Measurements from ENCODE around the gene GLIPR1L2. TPM values are rescaled to one million over a fixed set of nuclear protein-coding genes. Genes with fewer than 3 reads are reported as not detected.

Gene GLIPR1L2
- total and polyA plus RNA-seq, 2 experiments from 2014 or later, result 0.92 TPM; not detected in 1

DNA sequence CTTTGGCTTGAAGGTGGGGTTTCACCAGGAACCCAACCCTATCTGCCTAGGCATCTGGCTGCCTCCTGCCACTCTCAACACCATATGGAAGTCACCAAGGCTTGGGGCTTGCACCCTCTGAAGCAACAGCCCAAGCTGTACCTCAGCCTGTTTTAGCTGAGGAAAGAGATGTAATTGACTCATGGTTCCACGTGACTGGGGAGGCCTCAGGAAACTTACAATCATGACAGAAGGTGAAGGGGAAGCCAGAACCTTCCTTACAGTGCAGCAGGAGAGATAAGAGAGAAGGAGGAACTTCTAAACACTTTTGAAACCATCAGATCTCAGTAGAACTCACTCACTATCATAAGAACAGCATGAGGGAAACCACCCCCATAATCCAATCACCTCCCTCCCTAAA, 29.5 kb upstream of the GLIPR1L2 start:
- Histone ChIP-seq H3K9me2 (replicated peaks; ENCODE audit: insufficient read depth) (no peaks in the 10 kb centered on the region), H3K27me3 (no peaks in the 10 kb centered on the region), H3K4me2 (no peak overlapping the region), H4K20me1 (ENCODE audit: insufficient read depth, poor library complexity, severe bottlenecking) (no peaks in the 10 kb centered on the region), H2AFZ (no peak overlapping the region), H3K79me2 (no peaks in the 10 kb centered on the region), H3K9me3 (ENCODE audit: low read depth) (no peaks in the 10 kb centered on the region), H3K27ac (no peak overlapping the region), H3K4me3 (no peak overlapping the region), H3K36me3 (replicated peaks; ENCODE audit: insufficient read depth, low read depth) (no peaks in the 10 kb centered on the region), H3K4me1 (ENCODE audit: insufficient read depth) (no peaks in the 10 kb centered on the region)
- no peak for TF ChIP-seq EZH2 (IDR thresholded peaks at IDR 0.05; ENCODE audit: borderline replicate concordance)
- TF ChIP-seq EZH2phosphoT487 (IDR thresholded peaks at IDR 0.05; ENCODE audit: low read depth, severe bottlenecking, unreplicated experiment), result no peak
- TF ChIP-seq, protein P1, sequence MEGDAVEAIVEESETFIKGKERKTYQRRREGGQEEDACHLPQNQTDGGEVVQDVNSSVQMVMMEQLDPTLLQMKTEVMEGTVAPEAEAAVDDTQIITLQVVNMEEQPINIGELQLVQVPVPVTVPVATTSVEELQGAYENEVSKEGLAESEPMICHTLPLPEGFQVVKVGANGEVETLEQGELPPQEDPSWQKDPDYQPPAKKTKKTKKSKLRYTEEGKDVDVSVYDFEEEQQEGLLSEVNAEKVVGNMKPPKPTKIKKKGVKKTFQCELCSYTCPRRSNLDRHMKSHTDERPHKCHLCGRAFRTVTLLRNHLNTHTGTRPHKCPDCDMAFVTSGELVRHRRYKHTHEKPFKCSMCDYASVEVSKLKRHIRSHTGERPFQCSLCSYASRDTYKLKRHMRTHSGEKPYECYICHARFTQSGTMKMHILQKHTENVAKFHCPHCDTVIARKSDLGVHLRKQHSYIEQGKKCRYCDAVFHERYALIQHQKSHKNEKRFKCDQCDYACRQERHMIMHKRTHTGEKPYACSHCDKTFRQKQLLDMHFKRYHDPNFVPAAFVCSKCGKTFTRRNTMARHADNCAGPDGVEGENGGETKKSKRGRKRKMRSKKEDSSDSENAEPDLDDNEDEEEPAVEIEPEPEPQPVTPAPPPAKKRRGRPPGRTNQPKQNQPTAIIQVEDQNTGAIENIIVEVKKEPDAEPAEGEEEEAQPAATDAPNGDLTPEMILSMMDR (IDR thresholded peaks at IDR 0.05; ENCODE audit: poor library complexity), result no peak
- 67% methylated on average over 1 of the region's 1 CpG for WGBS (ENCODE audit: low lambda C conversion rate, missing lambda C conversion rate)
- no peak for DNase-seq (ENCODE audit: low spot score)

DNA sequence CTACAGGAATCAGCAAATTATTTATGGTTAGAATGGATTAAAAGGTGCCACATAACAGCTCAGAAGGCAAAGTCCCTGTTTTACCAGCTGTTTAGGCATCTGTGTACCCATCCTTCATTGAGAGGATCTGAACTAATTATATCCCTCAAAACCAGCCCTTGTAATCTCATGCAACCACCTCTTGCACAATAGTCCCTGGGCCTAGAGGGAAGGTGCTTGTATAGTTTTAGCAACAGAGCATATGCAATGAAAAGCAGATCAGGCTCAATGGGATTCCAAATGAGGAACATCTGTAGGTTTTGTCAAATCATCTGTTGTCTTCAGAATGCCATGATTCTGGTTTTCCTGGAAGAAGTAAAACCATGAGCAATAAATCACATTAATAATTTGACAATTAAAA, 26.0 kb upstream of the GLIPR1L2 start:
- no peak for DNase-seq (ENCODE audit: low spot score)
- Histone ChIP-seq H3K9me3 (ENCODE audit: low read depth) (no peaks in the 10 kb centered on the region), H3K4me2 (no peak overlapping the region), H3K27me3 (no peaks in the 10 kb centered on the region), H3K27ac (no peak overlapping the region), H3K4me1 (ENCODE audit: insufficient read depth) (no peaks in the 10 kb centered on the region), H3K36me3 (replicated peaks; ENCODE audit: insufficient read depth, low read depth) (no peaks in the 10 kb centered on the region), H3K9me2 (replicated peaks; ENCODE audit: insufficient read depth) (no peaks in the 10 kb centered on the region), H3K4me3 (no peak overlapping the region), H4K20me1 (ENCODE audit: insufficient read depth, poor library complexity, severe bottlenecking) (no peaks in the 10 kb centered on the region), H3K79me2 (no peaks in the 10 kb centered on the region), H2AFZ (no peak overlapping the region)
- no peak for TF ChIP-seq EZH2 (IDR thresholded peaks at IDR 0.05; ENCODE audit: borderline replicate concordance)

- H2AFZ ChIP-seq, result no peak overlapping the region
- H3K4me3 ChIP-seq, result no peak overlapping the region
- H3K36me3 ChIP-seq (replicated peaks; ENCODE audit: insufficient read depth, low read depth), result no peaks in the 10 kb centered on the region
- H3K27ac ChIP-seq, result no peak overlapping the region
- 100% methylated on average over 1 of the region's 1 CpG for WGBS (ENCODE audit: low lambda C conversion rate, missing lambda C conversion rate)
- no peaks in the 10 kb centered on the region for H3K27me3 ChIP-seq
- no peak for DNase-seq (ENCODE audit: low spot score)
- H3K4me2 ChIP-seq, result no peak overlapping the region
- H3K9me2 ChIP-seq (replicated peaks; ENCODE audit: insufficient read depth), result no peaks in the 10 kb centered on the region
- no peaks in the 10 kb centered on the region for H4K20me1 ChIP-seq (ENCODE audit: insufficient read depth, poor library complexity, severe bottlenecking)
- H3K4me1 ChIP-seq (ENCODE audit: insufficient read depth), result no peaks in the 10 kb centered on the region
- no peaks in the 10 kb centered on the region for H3K9me3 ChIP-seq (ENCODE audit: low read depth)
- no peak for TF ChIP-seq EZH2 (IDR thresholded peaks at IDR 0.05; ENCODE audit: borderline replicate concordance)
- no peak for TF ChIP-seq EZH2phosphoT487 (IDR thresholded peaks at IDR 0.05; ENCODE audit: low read depth, severe bottlenecking, unreplicated experiment)
- TF ChIP-seq, protein P1 (IDR thresholded peaks at IDR 0.05; ENCODE audit: poor library complexity), result no peak
- H3K79me2 ChIP-seq, result no peaks in the 10 kb centered on the region
Measured at GRCh38 chr12:75366629-75367028, 24.3 kb upstream of the GLIPR1L2 start.

DNA sequence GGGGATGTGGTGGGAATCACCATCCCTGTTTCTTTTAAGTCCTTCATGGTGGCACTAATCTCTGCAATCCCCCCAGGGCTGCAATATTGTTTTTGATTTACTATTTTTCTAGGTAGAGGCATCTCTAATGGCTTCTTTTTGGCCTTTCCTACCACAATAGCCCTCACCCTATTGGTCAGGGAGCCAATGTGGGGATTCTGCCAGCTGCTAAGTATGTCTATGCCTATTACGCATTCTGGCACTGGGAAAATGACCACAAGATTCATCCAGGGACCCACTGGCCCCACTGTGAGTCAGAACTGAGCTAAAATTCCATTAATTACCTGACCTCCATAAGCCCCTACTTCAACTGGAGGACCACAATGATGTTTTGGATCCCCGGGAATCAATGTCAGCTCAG, 15.9 kb upstream of the GLIPR1L2 start:
- Histone ChIP-seq H4K20me1 (ENCODE audit: insufficient read depth, poor library complexity, severe bottlenecking) (no peaks in the 10 kb centered on the region), H3K4me1 (ENCODE audit: insufficient read depth) (no peaks in the 10 kb centered on the region), H3K4me2 (no peak overlapping the region), H3K27ac (no peak overlapping the region), H3K9me3 (ENCODE audit: low read depth) (no peaks in the 10 kb centered on the region), H3K9me2 (replicated peaks; ENCODE audit: insufficient read depth) (no peaks in the 10 kb centered on the region), H3K4me3 (no peak overlapping the region), H3K79me2 (no peaks in the 10 kb centered on the region), H3K36me3 (replicated peaks; ENCODE audit: insufficient read depth, low read depth) (no peaks in the 10 kb centered on the region), H3K27me3 (no peaks in the 10 kb centered on the region), H2AFZ (no peak overlapping the region)
- TF ChIP-seq EZH2 (IDR thresholded peaks at IDR 0.05; ENCODE audit: borderline replicate concordance), result no peak
- TF ChIP-seq EZH2phosphoT487 (IDR thresholded peaks at IDR 0.05; ENCODE audit: low read depth, severe bottlenecking, unreplicated experiment), result no peak
- TF ChIP-seq, protein P1 (IDR thresholded peaks at IDR 0.05; ENCODE audit: poor library complexity), result no peak
- 97% methylated on average over 2 of the region's 2 CpGs for WGBS (ENCODE audit: low lambda C conversion rate, missing lambda C conversion rate)
- DNase-seq (ENCODE audit: low spot score), result no peak

All from hepatocyte (in vitro differentiated cells).